ENCODE data around the gene ZDHHC14.

The ZDHHC14 gene

GRCh38 chr6:157343732-157344131 is 37.3 kb upstream of the ZDHHC14 start:
- Histone ChIP-seq H3K4me3 (ENCODE audit: low read length) (no peak overlapping the region), H2AFZ (ENCODE audit: low read length) (no peak overlapping the region)

GRCh38 chr6:157346373-157346772 is 34.6 kb upstream of the ZDHHC14 start:
- Histone ChIP-seq H2AFZ (ENCODE audit: low read length) (no peak overlapping the region), H3K4me1 (ENCODE audit: low read length) (no peaks in the 10 kb centered on the region), H3K79me2 (ENCODE audit: low read length) (no peaks in the 10 kb centered on the region), H3K4me3 (ENCODE audit: low read length) (no peak overlapping the region), H4K20me1 (ENCODE audit: insufficient read depth, low read length) (no peaks in the 10 kb centered on the region), H3K36me3 (replicated peaks; ENCODE audit: insufficient read depth, low read length) (no peaks in the 10 kb centered on the region), H3K9me2 (replicated peaks; ENCODE audit: insufficient read depth, low read length) (no peaks in the 10 kb centered on the region), H3K9me3 (replicated peaks; ENCODE audit: insufficient read depth, low read length) (no peaks in the 10 kb centered on the region), H3K27ac (ENCODE audit: low read length) (no peak overlapping the region), H3K27me3 (replicated peaks; ENCODE audit: insufficient read depth, low read length) (no peaks in the 10 kb centered on the region), H3K9ac (ENCODE audit: low read length) (no peak overlapping the region), H3F3A (ENCODE audit: insufficient read depth, low read length) (no peaks in the 10 kb centered on the region), H3K4me2 (ENCODE audit: low read depth, low read length) (no peak overlapping the region)
- no peak for DNase-seq
- TF ChIP-seq EZH2phosphoT487 (IDR thresholded peaks at IDR 0.05; ENCODE audit: low read length) (no peak), EZH2 (optimal IDR thresholded peaks at IDR 0.05; ENCODE audit: low read depth, low read length) (no peak)
- TF ChIP-seq, protein P1, sequence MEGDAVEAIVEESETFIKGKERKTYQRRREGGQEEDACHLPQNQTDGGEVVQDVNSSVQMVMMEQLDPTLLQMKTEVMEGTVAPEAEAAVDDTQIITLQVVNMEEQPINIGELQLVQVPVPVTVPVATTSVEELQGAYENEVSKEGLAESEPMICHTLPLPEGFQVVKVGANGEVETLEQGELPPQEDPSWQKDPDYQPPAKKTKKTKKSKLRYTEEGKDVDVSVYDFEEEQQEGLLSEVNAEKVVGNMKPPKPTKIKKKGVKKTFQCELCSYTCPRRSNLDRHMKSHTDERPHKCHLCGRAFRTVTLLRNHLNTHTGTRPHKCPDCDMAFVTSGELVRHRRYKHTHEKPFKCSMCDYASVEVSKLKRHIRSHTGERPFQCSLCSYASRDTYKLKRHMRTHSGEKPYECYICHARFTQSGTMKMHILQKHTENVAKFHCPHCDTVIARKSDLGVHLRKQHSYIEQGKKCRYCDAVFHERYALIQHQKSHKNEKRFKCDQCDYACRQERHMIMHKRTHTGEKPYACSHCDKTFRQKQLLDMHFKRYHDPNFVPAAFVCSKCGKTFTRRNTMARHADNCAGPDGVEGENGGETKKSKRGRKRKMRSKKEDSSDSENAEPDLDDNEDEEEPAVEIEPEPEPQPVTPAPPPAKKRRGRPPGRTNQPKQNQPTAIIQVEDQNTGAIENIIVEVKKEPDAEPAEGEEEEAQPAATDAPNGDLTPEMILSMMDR (IDR thresholded peaks at IDR 0.05; ENCODE audit: low read length), result no peak

More at GRCh38 chr6:157343732-157344131, 37.3 kb upstream of the ZDHHC14 start:
- H3K27me3 ChIP-seq (replicated peaks; ENCODE audit: insufficient read depth, low read length), result no peaks in the 10 kb centered on the region
- H3K9ac ChIP-seq (ENCODE audit: low read length), result no peak overlapping the region
- no peak for TF ChIP-seq EZH2phosphoT487 (IDR thresholded peaks at IDR 0.05; ENCODE audit: low read length)
- TF ChIP-seq, protein P1 (IDR thresholded peaks at IDR 0.05; ENCODE audit: low read length), result no peak
- no peak for TF ChIP-seq EZH2 (optimal IDR thresholded peaks at IDR 0.05; ENCODE audit: low read depth, low read length)
- no peaks in the 10 kb centered on the region for H3K79me2 ChIP-seq (ENCODE audit: low read length)
- H3K9me2 ChIP-seq (replicated peaks; ENCODE audit: insufficient read depth, low read length), result no peaks in the 10 kb centered on the region
- no peaks in the 10 kb centered on the region for H4K20me1 ChIP-seq (ENCODE audit: insufficient read depth, low read length)
- no peaks in the 10 kb centered on the region for H3K4me1 ChIP-seq (ENCODE audit: low read length)
- no peak overlapping the region for H3K27ac ChIP-seq (ENCODE audit: low read length)
- H3K9me3 ChIP-seq (replicated peaks; ENCODE audit: insufficient read depth, low read length), result no peaks in the 10 kb centered on the region
- no peaks in the 10 kb centered on the region for H3K36me3 ChIP-seq (replicated peaks; ENCODE audit: insufficient read depth, low read length)
- no peak overlapping the region for H3K4me2 ChIP-seq (ENCODE audit: low read depth, low read length)
- DNase-seq, result no peak
- no peaks in the 10 kb centered on the region for H3F3A ChIP-seq (ENCODE audit: insufficient read depth, low read length)

GRCh38 chr6:157358287-157358686 is 22.7 kb upstream of the ZDHHC14 start:
- H3K4me1 ChIP-seq (ENCODE audit: low read length), result no peaks in the 10 kb centered on the region
- H2AFZ ChIP-seq (ENCODE audit: low read length), result no peak overlapping the region
- H3K36me3 ChIP-seq (replicated peaks; ENCODE audit: insufficient read depth, low read length), result no peaks in the 10 kb centered on the region
- H3K4me3 ChIP-seq (ENCODE audit: low read length), result no peak overlapping the region
- H3K27me3 ChIP-seq (replicated peaks; ENCODE audit: insufficient read depth, low read length), result no peaks in the 10 kb centered on the region
- H3K27ac ChIP-seq (ENCODE audit: low read length), result no peak overlapping the region
- TF ChIP-seq EZH2phosphoT487 (IDR thresholded peaks at IDR 0.05; ENCODE audit: low read length), result no peak
- TF ChIP-seq, protein P1 (IDR thresholded peaks at IDR 0.05; ENCODE audit: low read length), result no peak
- TF ChIP-seq EZH2 (optimal IDR thresholded peaks at IDR 0.05; ENCODE audit: low read depth, low read length), result no peak
- no peak overlapping the region for H3K9ac ChIP-seq (ENCODE audit: low read length)
- H3K9me3 ChIP-seq (replicated peaks; ENCODE audit: insufficient read depth, low read length), result no peaks in the 10 kb centered on the region
- H3K4me2 ChIP-seq (ENCODE audit: low read depth, low read length), result no peak overlapping the region
- H3F3A ChIP-seq (ENCODE audit: insufficient read depth, low read length), result no peaks in the 10 kb centered on the region
- no peak for DNase-seq
- no peaks in the 10 kb centered on the region for H3K9me2 ChIP-seq (replicated peaks; ENCODE audit: insufficient read depth, low read length)
- no peaks in the 10 kb centered on the region for H4K20me1 ChIP-seq (ENCODE audit: insufficient read depth, low read length)
- H3K79me2 ChIP-seq (ENCODE audit: low read length), result no peaks in the 10 kb centered on the region
